Lung (tissue), 12 donors: ENCODE results near the gene FBXL22. TPM values are rescaled to one million over a fixed set of nuclear protein-coding genes. Genes with fewer than 3 reads are reported as not detected.
"Not testable (repeated sequence)": the region's sequence is repeated elsewhere in the genome, so short reads cannot be mapped to it uniquely, and the experiment has no call there.

Source experiments
- ATAC-seq: fragments of 200-7000 bp; cut with Tn5 transposase; one replicate; pipeline ENCODE4 v1.9.1; 2020; ENCODE audit warnings: moderate number of reproducible peaks; ENCODE audit not compliant: insufficient read depth, low FRiP score
- DNase-seq, 3 donors: peaks; one replicate each; pipeline ENCODE4 v3.0.0-alpha.2; 2013 to 2017
- H3K27ac ChIP-seq, 2 donors: one replicate each; pipeline ENCODE4 v1.5.1; 2013; ENCODE audit warnings: mild to moderate bottlenecking in 2 of 2, moderate library complexity in 2 of 2, control low read depth in 1 of 2, inconsistent platforms in 1 of 2, low read depth in 1 of 2, low read length in 1 of 2
- H3K27me3 ChIP-seq, 3 donors: one replicate each; pipeline ENCODE4 v1.5.1; 2013; ENCODE audit warnings: low read length in 2 of 3; ENCODE audit not compliant: control insufficient read depth in 3 of 3, insufficient read depth in 3 of 3
- H3K36me3 ChIP-seq, 4 donors: one replicate each; pipeline ENCODE4 v1.5.1; 2013; ENCODE audit warnings: low read length in 4 of 4, mild to moderate bottlenecking in 1 of 4, moderate library complexity in 1 of 4; ENCODE audit not compliant: control insufficient read depth in 4 of 4, insufficient read depth in 4 of 4
- H3K4me1 ChIP-seq, 5 donors: one replicate each; pipeline ENCODE4 v1.5.1; 2013; ENCODE audit warnings: low read length in 5 of 5, mild to moderate bottlenecking in 2 of 5, moderate library complexity in 1 of 5; ENCODE audit not compliant: control insufficient read depth in 5 of 5, insufficient read depth in 5 of 5
- H3K4me3 ChIP-seq: one replicate; pipeline ENCODE4 v1.5.1; 2013; ENCODE audit warnings: mild to moderate bottlenecking, control low read depth, moderate library complexity
- H3K9ac ChIP-seq, 2 donors: one replicate each; pipeline ENCODE4 v1.5.1; 2013; ENCODE audit warnings: low read length in 2 of 2, control low read depth in 1 of 2; ENCODE audit not compliant: insufficient read depth in 1 of 2
- H3K9me3 ChIP-seq, 4 donors: one replicate each; pipeline ENCODE4 v1.5.1; 2013; ENCODE audit warnings: low read length in 3 of 4, mild to moderate bottlenecking in 1 of 4, moderate library complexity in 1 of 4; ENCODE audit not compliant: control insufficient read depth in 4 of 4, insufficient read depth in 3 of 4
- CTCF ChIP-seq: IDR thresholded peaks from 2 replicates; pipeline ENCODE4 v1.5.1; 2012; ENCODE audit warnings: mild to moderate bottlenecking; ENCODE audit errors: control extremely low read depth, extremely low read depth
- WGBS, 2 donors: extraction: QIAGEN DNeasy Blood & Tissue Kit; methylation state at CpG; one replicate each; pipeline ENCODE4 v1.1.7; 2013; 5-methylcytosine and 5-hydroxymethylcytosine counted together
- polyA plus RNA-seq, 2 donors: library from polyadenylated mRNA; stranded (reverse); fragments of 200-250 nt; gene quantifications; one replicate each; pipeline ENCODE4 v1.2.1, GENCODE V29; 2013
- total RNA-seq, 2 donors: library from RNA; depleted of rRNA in 1 of 2; stranded (reverse); fragments of >200 nt in 1 of 2; gene quantifications; one replicate each; pipeline ENCODE4 v1.2.1, GENCODE V29; 2014 to 2021
- donor health status: control.
- donor health status: control.
- donor health status: Bipolar disorder and iron deficiency.
- donor health status: healthy.
- donor health status: DM: yes; HTN: yes; CAD: no.

FBXL22 gene
- total and polyA plus RNA-seq, 4 donors: 0.42 to 2.7 (median 1.6) TPM

GRCh38 chr15:63615935-63616334 is 18.7 kb downstream of the FBXL22 start:
- H3K9ac ChIP-seq: no peak overlapping the region
- H3K27ac ChIP-seq: no peak overlapping the region
- H3K27me3 ChIP-seq: no peaks in the 10 kb centered on the region
- H3K4me3 ChIP-seq: no peak overlapping the region
- no peak for TF ChIP-seq CTCF
- 81 to 85% methylated on average over 3 of the region's 3 CpGs for WGBS, 2 donors
- ATAC-seq: no peak
- H3K9me3 ChIP-seq: no peaks in the 10 kb centered on the region
- DNase-seq: no peak
- H3K36me3 ChIP-seq: peaks cover 9 to 30% (median 22%) of the 10 kb centered on the region in 4 donors
- H3K4me1 ChIP-seq: peaks cover 0 to 7% (median 1%) of the 10 kb centered on the region in 5 donors

- H3K9ac ChIP-seq, H3K27ac ChIP-seq, DNase-seq, H3K9me3 ChIP-seq, ATAC-seq, H3K27me3 ChIP-seq, H3K4me1 ChIP-seq, H3K4me3 ChIP-seq: not testable (repeated sequence)
- 93 to 97% methylated on average over 4 of the region's 4 CpGs for WGBS, 2 donors
- H3K36me3 ChIP-seq: peaks cover 13 to 25% (median 20%) of the 10 kb centered on the region in 4 donors
Observed at GRCh38 chr15:63617147-63617546, 20.0 kb downstream of the FBXL22 start.

- H3K4me1 ChIP-seq, H3K4me3 ChIP-seq, H3K27ac ChIP-seq, ATAC-seq, H3K9me3 ChIP-seq, DNase-seq, H3K27me3 ChIP-seq, H3K9ac ChIP-seq: not testable (repeated sequence)
- WGBS, 2 donors: 94 to 100% methylated on average over 2 to 3 of the region's 3 CpGs
- peaks cover 17 to 22% (median 19%) of the 10 kb centered on the region in 4 donors for H3K36me3 ChIP-seq
Observed at GRCh38 chr15:63617627-63618026, 20.4 kb downstream of the FBXL22 start.

- not testable (repeated sequence) for H3K27me3 ChIP-seq, ATAC-seq, H3K4me1 ChIP-seq, H3K9ac ChIP-seq, H3K4me3 ChIP-seq, DNase-seq, H3K9me3 ChIP-seq, H3K27ac ChIP-seq
- WGBS, 2 donors: no CpG with 5 or more reads among the region's 2 CpGs
- peaks cover 24 to 37% (median 32%) of the 10 kb centered on the region in 4 donors for H3K36me3 ChIP-seq
Observed at GRCh38 chr15:63620760-63621159, 23.6 kb downstream of the FBXL22 start.

GRCh38 chr15:63623232-63623969 is 26.2 kb downstream of the FBXL22 start:
- WGBS, 2 donors: 97 to 98% methylated on average over 8 of the region's 8 CpGs
- ATAC-seq: no peak
- Histone ChIP-seq H3K27me3 (no peaks in the 10 kb centered on the region), H3K27ac (no peak overlapping the region), H3K4me1 (no peaks in the 10 kb centered on the region), H3K9me3 (no peaks in the 10 kb centered on the region), H3K4me3 (no peak overlapping the region), H3K9ac (no peak overlapping the region), H3K36me3 (peaks cover 28 to 54% (median 37%) of the 10 kb centered on the region in 4 donors)
- no peak for DNase-seq
- TF ChIP-seq CTCF: no peak
